Activated CD4-positive, alpha-beta T cell treated with anti-CD3 and anti-CD28 coated beads, Interleukin-2, Interleukin-4, amounts not matched to agents 100 ng/mL and 50 ng/mL, durations not matched to agents 16 hours and 8 hours (primary cell): Measurements from ENCODE around the gene URB1.

Source experiments
- DNase-seq: peaks from one replicate; pipeline ENCODE4 v3.0.0-alpha.2; 2020; ENCODE audit warnings: low spot score

Gene URB1

DNA sequence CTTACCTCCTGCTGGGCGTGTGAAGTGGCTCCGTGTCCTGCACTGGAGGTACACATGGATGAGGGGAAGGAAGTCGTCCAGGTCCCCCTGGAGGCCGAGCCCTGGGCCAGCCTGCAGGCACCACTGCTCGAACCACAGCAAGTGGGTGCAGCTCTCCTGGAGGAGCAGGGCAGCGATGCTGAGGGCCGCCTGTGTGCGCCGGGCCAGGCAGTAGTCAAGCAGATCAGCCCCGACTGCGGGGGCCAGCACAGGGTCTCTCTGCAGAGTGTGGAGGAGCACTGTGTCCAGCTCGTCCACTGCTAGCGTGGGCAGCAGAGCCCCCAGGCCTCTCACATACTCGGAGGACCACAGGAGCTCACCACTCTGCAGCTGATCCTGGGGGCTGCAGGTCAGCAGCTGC lies 45.9 kb downstream of the URB1 start:
- no peak for DNase-seq

DNA sequence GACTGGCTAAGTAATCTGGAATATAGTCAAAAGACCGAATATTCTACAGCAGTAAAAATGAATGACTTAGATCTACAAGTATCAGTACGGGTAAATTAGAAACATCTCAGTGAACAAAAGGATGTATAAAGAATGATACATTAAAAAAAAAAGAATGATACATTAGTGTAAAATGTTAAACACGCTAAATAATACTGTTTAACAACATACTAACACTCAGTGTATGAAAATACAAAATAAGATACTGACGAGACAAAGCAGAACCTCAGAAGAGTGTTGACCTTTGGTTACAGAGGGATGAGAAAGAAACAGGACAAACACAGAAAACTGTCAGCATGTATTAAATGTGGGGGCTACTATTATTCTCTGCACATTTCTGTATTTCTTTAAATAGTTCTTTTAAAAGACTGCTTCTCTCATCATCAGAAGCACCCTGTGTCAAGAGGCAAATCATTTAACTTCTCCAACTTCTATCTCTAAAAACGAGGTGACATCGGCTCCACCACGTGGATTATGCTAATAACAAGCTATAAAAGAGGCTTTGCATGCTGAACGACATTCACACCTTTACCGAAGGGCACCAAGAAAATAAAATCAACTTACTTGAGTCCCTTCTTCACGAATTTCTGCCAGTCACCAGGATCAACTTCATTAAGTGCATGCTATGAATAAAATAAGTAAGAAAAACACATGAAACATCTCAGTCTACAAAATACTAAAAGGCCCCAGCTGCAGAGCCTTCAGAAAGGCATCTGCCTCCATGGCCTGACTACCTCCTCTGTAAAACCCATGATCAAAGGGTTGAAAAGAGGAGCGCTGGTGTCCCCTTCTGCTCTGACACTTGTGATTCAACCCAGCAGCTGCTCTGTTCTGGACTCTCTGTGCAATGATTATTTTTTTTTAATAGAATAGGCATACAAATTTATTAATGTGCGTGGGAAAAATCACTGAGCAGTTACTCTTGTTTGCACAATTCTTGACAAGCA lies 51.7 kb downstream of the URB1 start:
- no peak for DNase-seq

DNA sequence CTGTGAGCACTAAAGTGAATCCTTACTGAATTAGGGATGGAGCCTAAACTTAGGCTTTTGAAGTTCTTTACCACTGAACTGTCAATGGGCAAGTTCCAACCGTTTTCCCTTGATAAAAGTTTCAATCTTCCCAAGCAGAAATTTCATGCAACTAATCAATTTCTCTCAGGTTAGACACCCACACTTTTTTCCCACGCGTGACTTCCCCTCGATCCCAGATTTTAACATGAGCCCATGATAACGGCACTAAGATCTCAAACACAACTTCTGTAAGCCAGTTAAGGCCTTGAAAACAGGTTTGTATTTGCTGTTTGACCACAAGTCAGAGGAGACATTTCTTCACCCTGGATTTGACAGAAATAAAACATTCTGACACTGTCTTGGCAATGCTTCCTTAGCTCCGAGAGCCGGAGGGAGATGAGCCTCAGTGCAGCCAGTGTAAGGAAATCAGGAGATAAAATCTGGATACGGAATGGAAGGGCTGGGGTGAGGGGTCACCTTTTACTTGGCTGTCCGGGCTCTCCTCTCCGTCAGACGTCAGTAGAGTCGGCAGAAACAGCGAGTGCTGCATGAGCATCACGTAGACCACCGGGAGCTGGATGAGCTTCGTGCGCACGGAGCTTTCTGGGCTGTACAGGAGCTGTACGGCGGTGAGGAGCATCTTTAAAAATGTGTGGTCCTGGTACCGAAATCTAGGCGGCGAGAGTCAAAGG lies 54.4 kb downstream of the URB1 start:
- no peak for DNase-seq

DNA sequence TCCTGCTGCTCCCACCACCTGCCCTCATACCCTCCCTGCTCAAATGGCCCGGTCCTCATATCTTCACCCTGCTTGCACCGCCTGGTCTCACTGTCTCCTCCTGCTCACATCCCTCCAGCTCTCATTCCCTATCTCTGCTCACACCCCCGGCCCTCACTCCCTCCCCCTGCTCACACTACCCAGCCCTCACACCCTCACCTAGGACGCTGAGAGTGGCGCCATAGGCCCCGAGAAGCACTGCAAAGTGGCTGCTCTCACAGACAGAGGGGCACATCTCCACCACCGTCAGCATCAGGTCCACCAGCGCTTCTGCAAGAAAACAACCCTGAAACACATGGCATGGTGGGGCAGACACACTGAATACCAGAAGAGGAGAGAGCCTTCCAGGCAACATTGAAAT lies 55.6 kb downstream of the URB1 start:
- no peak for DNase-seq

DNA sequence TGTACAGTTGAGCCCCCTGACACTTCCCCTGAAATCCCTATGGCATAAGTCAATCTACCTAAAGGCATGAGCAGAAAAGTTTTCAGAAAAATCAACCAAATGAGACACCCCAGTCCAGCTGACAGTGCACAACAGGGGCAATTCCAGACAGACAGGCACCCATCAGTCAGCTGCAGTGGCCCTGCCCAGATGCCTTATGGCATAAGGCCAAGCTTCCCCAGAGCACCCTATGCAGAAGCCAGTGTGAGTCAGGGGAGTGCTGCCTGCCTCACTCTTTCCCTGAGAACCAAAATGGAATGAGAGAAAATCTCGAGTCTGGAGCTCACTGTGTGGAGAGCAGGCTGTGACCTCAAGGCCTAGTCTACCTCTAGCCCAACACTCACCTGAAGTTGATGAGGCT lies 56.1 kb downstream of the URB1 start:
- no peak for DNase-seq

DNA sequence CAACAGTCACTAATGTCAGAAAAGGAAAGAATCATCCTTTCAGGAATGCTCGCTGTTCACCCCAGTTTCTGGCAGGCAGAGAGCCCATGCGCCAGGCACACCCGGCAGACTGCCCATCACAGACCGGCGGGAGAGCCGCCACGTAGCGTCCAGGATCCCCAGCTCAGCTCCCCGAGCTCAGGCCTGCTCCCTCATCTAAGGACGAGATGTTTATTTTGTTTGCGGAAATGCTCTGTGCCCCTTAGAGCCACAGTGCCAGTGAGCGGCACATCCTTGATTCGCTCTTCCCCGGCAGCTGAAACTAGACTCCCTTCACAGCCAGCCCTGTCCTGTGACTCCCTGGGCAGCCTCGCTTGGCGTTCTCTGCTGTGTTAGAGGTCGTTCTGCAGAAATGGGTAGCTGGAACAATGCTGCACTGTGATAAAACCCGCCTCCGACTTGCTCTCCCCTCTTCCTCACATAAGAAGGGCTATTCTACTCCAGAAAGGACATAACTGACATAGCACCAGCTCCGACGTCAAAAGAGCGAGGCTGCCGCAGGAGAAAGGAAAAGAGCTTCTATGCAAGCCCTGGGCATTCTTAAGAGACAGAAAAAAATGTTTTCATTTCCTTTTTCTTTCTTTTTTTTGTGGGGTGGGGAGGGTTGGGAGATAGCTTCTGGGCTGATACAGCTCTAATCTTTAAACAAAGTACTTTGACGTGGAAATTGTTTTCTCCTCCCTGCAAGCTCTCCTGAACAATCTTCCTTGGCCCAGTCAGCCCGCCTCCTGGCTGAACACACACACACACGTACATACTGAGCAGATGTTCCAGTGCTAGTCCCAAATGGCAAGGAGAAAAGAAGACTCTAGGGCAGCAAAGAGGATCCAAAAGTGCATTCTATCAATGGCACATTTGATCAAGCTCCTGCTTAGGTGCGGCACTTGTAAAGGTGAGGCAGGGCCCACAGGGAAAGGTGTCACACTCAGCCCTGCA lies 56.9 kb downstream of the URB1 start:
- no peak for DNase-seq

DNA sequence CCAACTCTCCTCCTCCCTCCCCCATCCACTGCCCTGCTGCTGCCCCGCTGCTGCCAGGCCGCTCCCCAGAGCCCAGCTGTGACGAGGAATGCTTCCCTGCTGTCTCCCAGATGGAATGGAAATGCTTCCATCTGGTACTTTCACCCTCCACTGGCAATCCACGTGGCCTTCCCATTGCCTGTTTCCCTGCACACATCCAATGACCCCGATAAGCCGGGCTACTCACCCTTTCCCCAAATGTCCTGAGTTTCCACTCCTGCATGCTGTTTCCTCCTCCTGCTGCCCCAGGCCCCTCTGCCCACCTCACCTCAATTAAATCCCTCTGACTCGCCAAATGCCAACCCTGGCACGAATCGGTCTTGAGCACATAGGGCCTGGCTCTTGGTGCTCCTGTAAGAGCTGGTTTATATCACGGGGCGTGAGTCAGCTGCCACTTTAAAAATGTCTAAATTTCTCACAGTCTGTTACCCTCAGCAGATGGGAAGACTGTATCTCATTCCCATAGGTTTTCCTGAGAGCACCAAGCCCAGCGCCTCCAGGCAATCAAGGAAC lies 57.8 kb downstream of the URB1 start:
- no peak for DNase-seq

DNA sequence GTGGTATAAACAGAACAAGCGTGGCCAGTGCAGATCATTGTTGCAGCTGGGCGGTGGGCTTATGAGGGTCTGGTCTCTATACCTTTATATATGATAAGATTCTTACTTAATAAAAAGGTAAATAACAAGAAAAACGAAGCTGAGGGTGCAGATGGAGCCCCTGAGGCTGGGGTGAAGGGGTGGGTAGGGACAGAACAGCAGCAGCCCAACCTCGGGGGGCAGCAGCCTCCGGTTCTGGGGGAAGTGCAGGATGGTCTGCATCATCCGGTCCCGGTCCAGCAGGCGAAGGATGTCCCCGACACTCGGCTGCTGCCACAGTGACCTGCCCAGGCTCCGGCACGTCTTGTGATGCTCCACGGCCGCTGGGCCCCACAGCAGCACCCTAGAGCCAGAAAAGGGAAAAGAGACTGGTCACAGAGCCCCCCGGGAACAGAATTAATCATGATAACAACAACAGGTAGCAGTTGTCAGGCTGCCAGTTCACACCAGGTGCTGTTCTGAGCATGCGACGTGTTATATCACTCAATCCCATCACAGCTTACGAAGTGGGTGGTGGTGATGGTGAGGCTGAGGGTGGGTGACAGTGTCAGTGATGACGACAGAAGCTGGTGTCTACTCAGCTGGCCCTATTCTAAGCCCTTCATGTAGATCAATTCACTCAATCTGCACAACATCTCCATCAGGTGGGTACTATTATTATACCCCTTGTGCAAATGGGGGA lies 58.7 kb downstream of the URB1 start:
- DNase-seq: no peak

DNA sequence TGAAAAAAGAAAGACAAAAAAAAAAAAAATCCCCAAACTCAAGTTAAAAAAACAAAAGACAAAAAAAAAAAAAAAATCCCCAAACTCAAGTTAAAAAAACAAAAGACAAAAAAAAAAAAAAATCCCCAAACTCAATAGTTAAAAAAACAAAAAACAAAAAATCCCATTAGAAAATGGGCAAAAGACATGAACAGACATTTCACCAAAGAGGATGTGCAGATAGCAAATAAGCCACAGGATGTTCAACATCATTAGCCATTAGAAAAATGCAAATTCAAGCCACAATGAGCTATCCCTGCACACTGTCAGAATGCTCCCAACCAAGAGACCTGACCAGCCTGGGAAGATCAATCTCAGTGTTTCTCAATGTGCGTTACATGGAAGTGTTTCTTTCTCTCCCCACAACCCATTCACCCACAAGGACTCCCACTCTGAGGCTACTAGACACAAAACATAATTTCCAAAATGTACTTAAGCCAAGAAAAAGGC lies 60.3 kb downstream of the URB1 start:
- DNase-seq: no peak

DNA sequence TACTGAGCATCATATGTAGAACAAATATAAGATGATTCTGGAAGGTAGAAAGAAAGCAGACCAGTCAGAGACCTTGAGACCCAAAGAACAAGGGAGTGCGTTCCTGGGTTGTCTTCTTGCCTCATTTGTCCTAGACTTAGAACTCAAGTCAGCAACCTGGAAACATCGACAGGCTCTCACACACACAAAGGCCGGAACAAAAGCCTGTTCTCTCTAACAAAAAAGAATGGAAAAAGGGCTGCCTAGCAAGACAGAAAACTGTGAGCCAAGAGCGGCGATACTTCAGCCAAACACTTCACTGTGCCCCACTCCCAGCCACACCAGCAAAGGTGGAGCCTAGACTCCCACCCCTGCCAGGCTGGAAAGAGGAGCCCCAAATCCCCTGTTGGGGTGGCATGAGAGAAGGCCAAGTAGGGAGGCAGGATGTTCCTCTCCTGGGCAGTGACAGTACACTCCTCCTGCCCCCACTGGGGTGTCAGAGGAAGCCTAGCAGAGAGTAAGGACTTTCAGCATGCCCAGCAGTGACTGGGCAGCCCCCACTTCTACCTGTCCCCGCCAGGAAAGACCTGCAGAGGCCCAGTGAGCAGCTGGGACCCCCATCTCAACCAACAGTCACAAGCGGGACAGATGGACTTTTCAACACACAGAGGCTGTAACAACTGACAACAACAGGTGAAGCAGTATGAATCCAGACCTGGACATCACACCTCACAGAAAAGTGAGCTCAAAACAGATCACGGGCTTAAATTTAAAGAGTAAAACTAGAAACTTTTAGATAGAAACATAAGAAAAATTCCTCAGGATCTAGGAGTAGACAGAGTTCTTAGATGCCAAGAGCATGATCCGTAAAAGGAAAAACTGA lies 61.1 kb downstream of the URB1 start:
- DNase-seq: no peak

DNA sequence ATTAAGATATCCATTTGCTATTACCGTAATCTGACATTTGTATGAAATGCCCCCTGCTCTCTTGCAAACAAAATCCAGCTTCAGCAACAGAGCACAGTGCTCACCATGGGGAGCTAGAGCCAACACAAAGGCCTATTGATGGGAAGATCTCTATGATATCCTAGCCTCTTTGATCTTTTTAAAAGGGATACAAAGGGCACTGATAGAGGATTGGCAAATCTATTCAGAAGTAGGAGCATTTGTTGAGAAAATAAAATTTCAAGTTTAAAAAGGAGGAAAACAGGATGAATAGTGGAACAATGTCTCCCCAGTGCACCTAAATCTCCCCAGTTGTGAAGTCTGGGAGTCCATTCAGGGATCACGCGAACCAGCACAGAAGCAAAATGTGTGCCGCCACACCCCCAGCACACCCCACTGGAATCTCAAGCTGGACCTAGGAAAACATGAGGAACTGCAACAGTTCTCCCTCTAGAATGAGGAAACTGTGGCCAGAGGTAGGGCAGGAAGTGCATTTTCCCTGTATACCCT lies 62.0 kb downstream of the URB1 start:
- no peak for DNase-seq

DNA sequence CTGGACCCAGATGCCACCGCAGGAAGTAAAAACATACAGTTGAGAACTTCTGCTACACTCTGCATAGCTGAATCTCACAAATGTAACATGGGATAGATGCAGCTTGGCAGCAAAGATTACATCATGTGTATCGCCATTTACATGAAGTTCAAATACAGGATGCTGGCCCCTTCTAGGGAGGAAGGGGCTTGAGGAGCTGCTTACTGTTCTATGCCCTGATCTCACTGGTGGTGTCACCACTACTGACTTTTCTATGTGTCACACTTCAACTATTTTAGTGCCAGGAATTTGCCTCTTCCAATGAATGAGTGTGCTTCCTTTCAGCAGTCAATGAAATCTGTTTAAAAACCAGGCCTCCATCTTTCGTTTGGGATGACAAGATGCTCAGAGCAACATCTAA lies 63.0 kb downstream of the URB1 start:
- no peak for DNase-seq

DNA sequence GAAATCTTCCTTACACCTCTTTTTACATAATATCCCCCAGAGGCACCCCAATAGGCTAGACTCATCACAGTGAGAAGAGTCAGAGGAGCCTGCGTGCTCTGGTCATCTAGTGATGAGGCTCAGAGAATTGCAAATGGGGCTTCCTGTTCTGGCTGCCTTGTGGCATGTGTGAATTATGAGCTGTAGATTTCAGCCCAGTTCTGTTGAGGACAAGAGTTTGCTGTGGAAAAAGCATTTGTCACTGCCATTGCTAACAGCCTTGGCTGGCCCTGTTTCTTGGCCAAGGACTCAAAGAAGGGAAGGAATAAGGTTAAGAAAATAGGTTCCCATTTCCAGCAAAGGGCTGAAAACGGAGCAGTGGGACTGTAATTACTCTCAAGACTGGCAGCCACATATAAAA lies 63.5 kb downstream of the URB1 start:
- no peak for DNase-seq

DNA sequence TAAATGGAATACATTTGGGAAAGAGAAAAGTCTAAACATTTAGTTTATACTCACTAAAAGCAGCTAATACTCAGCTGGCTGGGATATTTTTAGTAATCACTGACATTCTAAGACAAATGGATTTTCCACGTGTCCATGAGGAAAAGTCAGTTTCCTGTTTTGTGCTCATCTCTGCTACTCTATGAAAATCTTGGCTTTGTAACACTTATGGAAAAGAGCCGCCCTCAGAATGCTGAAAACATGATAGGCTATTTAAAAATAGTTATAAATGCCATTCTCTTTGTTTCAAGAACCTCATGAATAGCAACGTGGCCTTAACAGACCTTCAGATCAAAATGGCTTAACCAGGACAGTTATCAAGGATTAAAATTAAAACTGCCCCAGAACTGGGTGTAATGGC lies 64.2 kb downstream of the URB1 start:
- no peak for DNase-seq

DNA sequence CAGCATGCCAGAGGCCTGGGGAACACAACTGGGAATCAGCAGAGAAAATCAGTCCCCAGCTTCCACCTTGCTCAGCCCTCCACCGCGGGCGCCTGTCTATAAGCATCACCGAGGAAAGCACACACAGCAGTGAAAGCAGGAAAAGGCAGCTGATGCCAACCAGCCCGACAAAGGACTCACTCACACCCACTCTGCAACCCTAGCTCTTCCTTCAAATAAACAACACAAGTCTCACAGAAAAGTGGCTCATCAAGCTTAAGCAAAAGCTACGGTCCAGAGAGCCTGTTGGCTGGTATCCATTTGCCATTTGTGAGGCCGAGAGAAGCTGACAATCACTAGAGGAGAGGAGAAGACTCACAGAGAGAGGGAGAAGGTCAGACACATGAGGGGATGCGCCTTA lies 67.1 kb downstream of the URB1 start:
- DNase-seq: no peak

DNA sequence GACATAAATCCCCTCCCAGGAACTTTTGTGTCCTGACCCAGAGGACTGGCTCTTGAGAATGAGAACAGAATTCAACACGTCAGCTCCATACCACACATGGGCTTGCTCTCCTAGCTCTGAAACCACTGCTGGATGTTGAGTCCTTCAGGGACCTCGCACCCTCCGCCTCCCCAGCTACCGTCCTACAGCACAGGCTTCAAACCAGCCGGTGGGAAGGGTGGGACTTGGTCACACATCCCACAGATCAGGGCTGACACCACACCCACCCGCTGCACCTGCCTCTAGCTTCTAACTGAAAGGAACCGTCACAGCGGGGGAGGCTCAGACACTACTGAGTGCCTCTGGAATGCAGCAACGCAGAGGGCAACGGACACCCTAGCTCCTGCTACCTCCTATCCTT lies 70.1 kb downstream of the URB1 start:
- DNase-seq: no peak

DNA sequence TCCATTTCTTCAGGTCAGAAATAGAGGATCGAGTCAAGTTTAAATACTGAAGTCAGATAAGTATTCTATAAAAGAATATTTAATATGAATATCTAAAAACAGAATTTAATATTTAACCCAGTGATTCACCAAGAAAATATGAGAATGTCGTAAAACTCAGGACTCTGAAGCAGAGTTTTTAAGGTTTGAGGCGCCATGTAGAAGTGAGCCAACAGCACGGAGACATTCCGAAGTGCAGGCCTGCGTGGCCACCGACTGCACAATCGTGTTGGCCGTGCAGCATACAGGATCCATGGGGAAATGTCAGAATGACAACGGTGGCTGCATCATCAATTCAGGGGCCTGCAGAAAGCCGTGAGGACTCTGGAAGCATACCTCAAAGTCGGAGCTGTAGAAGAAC lies 70.7 kb downstream of the URB1 start:
- DNase-seq: no peak

DNA sequence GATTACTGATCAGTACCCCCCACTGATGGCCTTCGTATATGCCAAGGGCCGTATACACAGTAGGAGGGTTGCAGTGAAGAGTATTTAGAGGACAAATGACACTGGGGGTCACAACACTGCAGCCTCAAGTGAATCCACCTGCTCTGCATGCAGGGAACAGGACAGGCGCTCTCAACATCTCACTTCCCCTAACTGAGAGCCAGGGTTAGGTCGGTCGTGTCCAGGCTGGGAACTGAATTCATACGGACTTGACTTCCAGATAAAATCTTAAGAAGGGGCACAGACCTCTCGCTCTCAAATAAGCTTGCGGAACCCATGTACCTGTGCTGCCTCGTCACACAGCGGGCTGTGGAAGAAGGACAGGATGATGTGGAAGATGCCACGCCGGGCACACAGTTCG lies 71.3 kb downstream of the URB1 start:
- DNase-seq: no peak

DNA sequence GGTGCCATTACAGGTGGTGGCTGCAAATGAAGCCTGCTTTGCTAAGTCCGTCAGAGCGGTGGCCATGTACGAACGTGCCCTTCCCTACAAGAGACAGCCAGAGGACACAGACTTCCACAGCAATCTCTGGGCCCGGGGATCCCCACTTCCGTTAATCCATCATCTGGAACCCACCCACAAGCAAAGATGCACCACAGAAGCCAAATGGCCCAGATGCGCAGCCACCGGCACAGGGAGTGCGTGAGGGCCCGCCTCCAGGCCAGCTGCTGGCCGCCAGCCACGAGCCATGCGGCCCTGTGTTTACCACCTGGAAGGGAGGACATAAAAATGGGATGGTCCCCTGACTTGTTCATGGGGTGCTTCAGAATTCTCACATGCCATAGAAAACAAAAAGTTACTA lies 72.1 kb downstream of the URB1 start:
- no peak for DNase-seq

DNA sequence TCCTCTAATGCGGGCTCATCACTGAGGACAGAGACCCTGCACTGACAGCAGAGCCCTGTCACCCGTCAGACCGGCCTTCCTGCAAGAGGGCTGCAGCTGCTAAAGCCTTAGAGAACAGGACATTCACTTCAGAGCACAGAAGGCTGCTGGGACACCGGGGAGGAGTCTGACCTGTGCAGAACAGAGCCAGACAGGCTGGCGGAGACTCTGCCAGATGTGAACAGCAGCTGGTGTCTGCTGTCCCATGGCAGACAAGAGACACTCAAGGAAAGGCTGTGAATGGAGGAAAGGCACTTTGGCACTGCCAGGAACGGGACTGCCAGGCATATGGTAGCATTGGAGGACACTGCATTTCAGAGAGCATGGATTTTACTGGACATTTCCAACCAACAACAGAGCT lies 72.8 kb downstream of the URB1 start:
- no peak for DNase-seq
